Smooth muscle cell (in vitro differentiated cells): ENCODE data around the gene CNTNAP2. TPM values are rescaled to one million over a fixed set of nuclear protein-coding genes. Genes with fewer than 3 reads are reported as not detected.
A peak's percentile ranks its signal among the peaks of the same experiment; 100 is the strongest.
"Not testable (repeated sequence)": the region's sequence is repeated elsewhere in the genome, so short reads cannot be mapped to it uniquely, and the experiment has no call there.

ENCODE experiments used
- DNase-seq: peaks from one replicate; lab custom pipeline; 2025; ENCODE audit not compliant: unreplicated experiment; lab: John Stamatoyannopoulos, UW
- H2AFZ ChIP-seq: fragments of 200-600 bp; sonication (generic); 2 replicates; pipeline ENCODE4 v1.6.0; 2016; ENCODE audit warnings: antibody characterized with exemption, low read depth, mild to moderate bottlenecking
- H3F3A ChIP-seq: fragments of 200-600 bp; sonication (generic); 2 replicates; pipeline ENCODE4 v1.6.0; 2017; ENCODE audit warnings: antibody characterized with exemption, low read depth
- H3K27ac ChIP-seq: fragments of 200-600 bp; sonication (generic); 2 replicates; pipeline ENCODE4 v1.5.1; 2016; ENCODE audit warnings: low read depth, mild to moderate bottlenecking
- H3K27me3 ChIP-seq: fragments of 200-600 bp; sonication (generic); 2 replicates; pipeline ENCODE4 v1.6.1; 2016; ENCODE audit warnings: low read depth, mild to moderate bottlenecking
- H3K36me3 ChIP-seq: fragments of 200-600 bp; sonication (generic); 2 replicates; pipeline ENCODE4 v1.5.1; 2016; ENCODE audit warnings: low read depth
- H3K4me1 ChIP-seq: fragments of 200-600 bp; sonication (generic); 2 replicates; pipeline ENCODE4 v1.5.1; 2016; ENCODE audit warnings: low read depth
- H3K4me2 ChIP-seq: fragments of 200-600 bp; sonication (generic); 2 replicates; pipeline ENCODE4 v1.6.0; 2016; ENCODE audit warnings: mild to moderate bottlenecking
- H3K4me3 ChIP-seq: fragments of 200-600 bp; sonication (generic); 2 replicates; pipeline ENCODE4 v1.5.1; 2016; ENCODE audit warnings: mild to moderate bottlenecking
- H3K79me2 ChIP-seq: fragments of 200-600 bp; sonication (generic); 2 replicates; pipeline ENCODE4 v1.6.0; 2016; ENCODE audit warnings: low read depth, mild to moderate bottlenecking
- H3K9ac ChIP-seq: fragments of 200-600 bp; sonication (generic); 2 replicates; pipeline ENCODE4 v1.6.0; 2016; ENCODE audit warnings: low read depth
- H3K9me3 ChIP-seq: fragments of 200-600 bp; sonication (generic); replicated peaks from 2 replicates; pipeline ENCODE4 v1.5.1; 2016; ENCODE audit warnings: low read depth
- H4K20me1 ChIP-seq: fragments of 200-600 bp; sonication (generic); 2 replicates; pipeline ENCODE4 v1.6.0; 2016; ENCODE audit warnings: low read depth
- CTCF ChIP-seq: fragments of 200-600 bp; sonication (generic); IDR thresholded peaks from 2 replicates; pipeline ENCODE4 v1.5.1; 2017; ENCODE audit warnings: borderline replicate concordance, mild to moderate bottlenecking, antibody characterized with exemption; ENCODE audit not compliant: insufficient read depth, poor library complexity, severe bottlenecking
- WGBS: methylation state at CpG from one replicate; pipeline ENCODE4 v1.1.7; 2016; ENCODE audit warnings: low lambda C conversion rate; 5-methylcytosine and 5-hydroxymethylcytosine counted together
- polyA plus RNA-seq: library from polyadenylated mRNA; unstranded; fragments of >200 nt; fragmentation: Nextera tagmentation; extraction: Ambion mirVana; gene quantifications from 2 replicates; pipeline ENCODE4 v1.2.1, GENCODE V29; 2016
- total RNA-seq: library from RNA; depleted of rRNA; stranded (reverse); fragments of >200 nt; gene quantifications from 2 replicates; pipeline ENCODE4 v1.2.3, GENCODE V29; 2014

Gene CNTNAP2
- total and polyA plus RNA-seq, 2 experiments from 2014 or later = 1.7 to 9.0 TPM

GRCh38 chr7:148422030-148422429 is 2305.4 kb downstream of the CNTNAP2 start:
- Histone ChIP-seq H3K27ac (no peak overlapping the region), H3K36me3 (no peaks in the 10 kb centered on the region), H3K4me3 (no peak overlapping the region), H3F3A (no peaks in the 10 kb centered on the region), H3K4me2 (no peak overlapping the region), H3K9ac (no peak overlapping the region), H4K20me1 (no peaks in the 10 kb centered on the region), H3K9me3 (no peaks in the 10 kb centered on the region), H3K27me3 (no peaks in the 10 kb centered on the region), H2AFZ (no peak overlapping the region), H3K4me1 (no peaks in the 10 kb centered on the region), H3K79me2 (no peaks in the 10 kb centered on the region)
- DNase-seq = no peak
- TF ChIP-seq CTCF = no peak
- whole genome bisulfite sequencing = 88% methylated on average over 5 of the region's 5 CpGs

- H3K79me2 ChIP-seq, H4K20me1 ChIP-seq, H3F3A ChIP-seq, H3K4me1 ChIP-seq, DNase-seq, H3K27ac ChIP-seq, H3K27me3 ChIP-seq, H3K9ac ChIP-seq, H3K36me3 ChIP-seq, H2AFZ ChIP-seq, H3K9me3 ChIP-seq, H3K4me3 ChIP-seq, H3K4me2 ChIP-seq: not testable (repeated sequence)
- 94% methylated on average over 21 of the region's 24 CpGs for WGBS
These were observed 2309.8 kb downstream of the CNTNAP2 start for GRCh38 chr7:148426393-148426792.

- H3K9ac ChIP-seq, H2AFZ ChIP-seq, H3K4me2 ChIP-seq, H3K4me3 ChIP-seq, H4K20me1 ChIP-seq, H3K9me3 ChIP-seq, H3F3A ChIP-seq, H3K27ac ChIP-seq, H3K79me2 ChIP-seq, DNase-seq, H3K27me3 ChIP-seq, H3K4me1 ChIP-seq, H3K36me3 ChIP-seq: not testable (repeated sequence)
- 95% methylated on average over 3 of the region's 3 CpGs for WGBS
These were observed 2314.1 kb downstream of the CNTNAP2 start for GRCh38 chr7:148430690-148431089.

- no peaks in the 10 kb centered on the region for H3K79me2 ChIP-seq
- DNase-seq = no peak
- WGBS = 81% methylated on average over 3 of the region's 3 CpGs
- H3K27me3 ChIP-seq = no peaks in the 10 kb centered on the region
- no peak overlapping the region for H3K9ac ChIP-seq
- no peaks in the 10 kb centered on the region for H3F3A ChIP-seq
- no peak for TF ChIP-seq CTCF
- H3K9me3 ChIP-seq = no peaks in the 10 kb centered on the region
- H2AFZ ChIP-seq = no peak overlapping the region
- H3K27ac ChIP-seq = peak overlapping the region; percentile 33
- no peak overlapping the region for H3K4me3 ChIP-seq
- H3K36me3 ChIP-seq = no peaks in the 10 kb centered on the region
- H3K4me1 ChIP-seq = no peaks in the 10 kb centered on the region
- H3K4me2 ChIP-seq = peak overlapping the region; percentile 64
- H4K20me1 ChIP-seq = no peaks in the 10 kb centered on the region
These were observed 2317.1 kb downstream of the CNTNAP2 start for GRCh38 chr7:148433521-148434180.
